Astrocyte (in vitro differentiated cells and primary cell): ENCODE results near the gene MAPK8IP1. TPM values are rescaled to one million over a fixed set of nuclear protein-coding genes. Genes with fewer than 3 reads are reported as not detected.

Experiments
- DNase-seq: peaks from one replicate; pipeline ENCODE4 v3.0.0-alpha.2; 2010; ENCODE audit warnings: low read depth
- FAIRE-seq: peaks from 2 replicates; lab custom pipeline; 2011; peaks lifted over from hg19 to GRCh38; lab: Jason Lieb, UNC
- H2AFZ ChIP-seq: 2 replicates; pipeline ENCODE4 v1.6.0; 2012; ENCODE audit warnings: low read depth, low read length, inconsistent platforms
- H3K27ac ChIP-seq: 2 replicates; pipeline ENCODE4 v1.5.1; 2011; ENCODE audit warnings: low read depth, low read length, inconsistent platforms
- H3K27me3 ChIP-seq: 2 replicates; pipeline ENCODE4 v1.6.0; 2011; ENCODE audit warnings: low read length, inconsistent platforms; ENCODE audit not compliant: insufficient read depth
- H3K36me3 ChIP-seq: 2 replicates; pipeline ENCODE4 v1.5.1; 2011; ENCODE audit warnings: low read length, inconsistent platforms; ENCODE audit not compliant: insufficient read depth
- H3K4me1 ChIP-seq: 2 replicates; pipeline ENCODE4 v1.5.1; 2011; ENCODE audit warnings: low read length, inconsistent platforms; ENCODE audit not compliant: insufficient read depth
- H3K4me2 ChIP-seq: 2 replicates; pipeline ENCODE4 v1.6.0; 2012; ENCODE audit warnings: low read length, inconsistent platforms
- H3K4me3 ChIP-seq: 2 replicates; pipeline ENCODE4 v1.5.1; 2011; ENCODE audit warnings: low read depth, mild to moderate bottlenecking, low read length, inconsistent platforms; ENCODE audit not compliant: insufficient read depth
- H3K79me2 ChIP-seq: 2 replicates; pipeline ENCODE4 v1.6.0; 2012; ENCODE audit warnings: mild to moderate bottlenecking, low read length, inconsistent platforms; ENCODE audit not compliant: insufficient read depth
- H3K9ac ChIP-seq: 2 replicates; pipeline ENCODE4 v1.6.0; 2012; ENCODE audit warnings: mild to moderate bottlenecking, low read length, inconsistent platforms
- H3K9me3 ChIP-seq: 2 replicates; pipeline ENCODE4 v1.5.1; 2012; ENCODE audit warnings: low read depth, mild to moderate bottlenecking, low read length, inconsistent platforms; ENCODE audit not compliant: insufficient read depth
- H4K20me1 ChIP-seq: 2 replicates; pipeline ENCODE4 v1.6.0; 2012; ENCODE audit warnings: low read length, inconsistent platforms; ENCODE audit not compliant: insufficient read depth
- H3K27ac Mint-ChIP-seq: one replicate; pipeline ENCODE4 v1.8.0; 2021; ENCODE audit warnings: mild to moderate bottlenecking, mixed read lengths; ENCODE audit not compliant: unreplicated experiment
- H3K27me3 Mint-ChIP-seq: one replicate; pipeline ENCODE4 v1.8.0; 2021; ENCODE audit warnings: low read depth, mixed read lengths; ENCODE audit not compliant: unreplicated experiment
- H3K36me3 Mint-ChIP-seq: one replicate; pipeline ENCODE4 v1.8.0; 2021; ENCODE audit warnings: low read depth, mixed read lengths; ENCODE audit not compliant: unreplicated experiment
- H3K4me1 Mint-ChIP-seq: one replicate; pipeline ENCODE4 v1.8.0; 2021; ENCODE audit warnings: low read depth, mixed read lengths; ENCODE audit not compliant: unreplicated experiment
- H3K4me3 Mint-ChIP-seq: one replicate; pipeline ENCODE4 v1.8.0; 2021; ENCODE audit warnings: mild to moderate bottlenecking, moderate library complexity, mixed read lengths; ENCODE audit not compliant: unreplicated experiment
- H3K9me3 Mint-ChIP-seq: one replicate; pipeline ENCODE4 v1.8.0; 2021; ENCODE audit warnings: mild to moderate bottlenecking, mixed read lengths; ENCODE audit not compliant: unreplicated experiment
- EZH2 ChIP-seq: IDR thresholded peaks from 2 replicates; pipeline ENCODE4 v1.6.1; 2012; ENCODE audit warnings: mild to moderate bottlenecking, low read length, inconsistent platforms; ENCODE audit not compliant: insufficient read depth
- total RNA-seq: library from RNA; stranded (reverse); gene quantifications from 2 replicates; pipeline ENCODE4 v1.2.1, GENCODE V29; 2021
- TF ChIP-seq, protein P1 (sequence below): IDR thresholded peaks from 2 replicates; pipeline ENCODE4 v1.5.1; 2011; ENCODE audit warnings: low read depth, mild to moderate bottlenecking, inconsistent platforms, low read length, moderate library complexity; ENCODE audit not compliant: insufficient read depth

The MAPK8IP1 gene
- total RNA-seq, 1 donor from 2014 or later, result 14.7 TPM

DNA sequence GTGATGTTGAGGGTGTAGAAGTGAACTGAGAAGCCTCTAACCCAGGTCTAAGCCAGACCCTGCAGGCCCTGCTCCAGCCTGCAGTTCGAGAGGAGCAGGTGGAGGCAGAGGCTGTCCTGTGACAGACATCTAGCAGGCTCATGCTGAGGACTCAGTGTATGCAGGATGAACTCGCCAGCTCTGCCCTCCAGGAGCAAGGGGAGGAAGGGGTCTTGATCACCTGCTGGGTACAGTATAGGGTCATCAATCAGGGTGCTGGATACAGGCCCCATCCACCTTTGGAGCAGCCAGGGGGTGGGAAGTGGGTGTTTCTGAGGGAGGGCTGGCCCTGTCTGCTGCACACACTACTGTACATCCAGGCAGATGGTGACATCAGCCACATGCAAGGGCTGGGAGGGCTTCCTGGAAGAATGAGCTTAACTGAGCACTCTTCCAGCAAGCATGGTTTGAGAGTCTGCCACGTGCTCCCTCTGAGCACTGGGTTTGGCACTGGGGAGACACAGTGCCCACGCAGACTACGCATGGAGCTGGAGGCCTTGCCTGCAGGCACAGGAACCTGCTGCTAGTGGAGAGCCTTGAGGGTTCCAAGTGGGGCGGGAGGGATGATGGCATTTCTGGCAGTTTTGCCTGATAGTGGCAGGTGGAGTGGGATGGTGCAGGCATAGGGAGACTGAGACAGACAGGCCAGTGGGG is 9.2 kb downstream of the MAPK8IP1 start:
- H3K79me2 ChIP-seq, result no peaks in the 10 kb centered on the region
- H3K36me3 ChIP-seq, result no peaks in the 10 kb centered on the region
- Mint-ChIP-seq H3K4me3 (no peak overlapping the region), H3K9me3 (no peaks in the 10 kb centered on the region), H3K27ac (no peak overlapping the region), H3K4me1 (no peaks in the 10 kb centered on the region), H3K36me3 (peaks cover 3% of the 10 kb centered on the region), H3K27me3 (peaks cover 36% of the 10 kb centered on the region)
- H3K27me3 ChIP-seq, result no peaks in the 10 kb centered on the region
- no peak overlapping the region for H2AFZ ChIP-seq
- H3K9me3 ChIP-seq, result no peaks in the 10 kb centered on the region
- no peak overlapping the region for H3K4me3 ChIP-seq
- H3K9ac ChIP-seq, result no peak overlapping the region
- no peaks in the 10 kb centered on the region for H4K20me1 ChIP-seq
- no peak overlapping the region for H3K27ac ChIP-seq
- FAIRE-seq, result no peak
- no peak for TF ChIP-seq EZH2
- TF ChIP-seq, protein P1, sequence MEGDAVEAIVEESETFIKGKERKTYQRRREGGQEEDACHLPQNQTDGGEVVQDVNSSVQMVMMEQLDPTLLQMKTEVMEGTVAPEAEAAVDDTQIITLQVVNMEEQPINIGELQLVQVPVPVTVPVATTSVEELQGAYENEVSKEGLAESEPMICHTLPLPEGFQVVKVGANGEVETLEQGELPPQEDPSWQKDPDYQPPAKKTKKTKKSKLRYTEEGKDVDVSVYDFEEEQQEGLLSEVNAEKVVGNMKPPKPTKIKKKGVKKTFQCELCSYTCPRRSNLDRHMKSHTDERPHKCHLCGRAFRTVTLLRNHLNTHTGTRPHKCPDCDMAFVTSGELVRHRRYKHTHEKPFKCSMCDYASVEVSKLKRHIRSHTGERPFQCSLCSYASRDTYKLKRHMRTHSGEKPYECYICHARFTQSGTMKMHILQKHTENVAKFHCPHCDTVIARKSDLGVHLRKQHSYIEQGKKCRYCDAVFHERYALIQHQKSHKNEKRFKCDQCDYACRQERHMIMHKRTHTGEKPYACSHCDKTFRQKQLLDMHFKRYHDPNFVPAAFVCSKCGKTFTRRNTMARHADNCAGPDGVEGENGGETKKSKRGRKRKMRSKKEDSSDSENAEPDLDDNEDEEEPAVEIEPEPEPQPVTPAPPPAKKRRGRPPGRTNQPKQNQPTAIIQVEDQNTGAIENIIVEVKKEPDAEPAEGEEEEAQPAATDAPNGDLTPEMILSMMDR, result no peak
- H3K4me2 ChIP-seq, result no peak overlapping the region
- no peak for DNase-seq
- peaks cover 6% of the 10 kb centered on the region for H3K4me1 ChIP-seq

DNA sequence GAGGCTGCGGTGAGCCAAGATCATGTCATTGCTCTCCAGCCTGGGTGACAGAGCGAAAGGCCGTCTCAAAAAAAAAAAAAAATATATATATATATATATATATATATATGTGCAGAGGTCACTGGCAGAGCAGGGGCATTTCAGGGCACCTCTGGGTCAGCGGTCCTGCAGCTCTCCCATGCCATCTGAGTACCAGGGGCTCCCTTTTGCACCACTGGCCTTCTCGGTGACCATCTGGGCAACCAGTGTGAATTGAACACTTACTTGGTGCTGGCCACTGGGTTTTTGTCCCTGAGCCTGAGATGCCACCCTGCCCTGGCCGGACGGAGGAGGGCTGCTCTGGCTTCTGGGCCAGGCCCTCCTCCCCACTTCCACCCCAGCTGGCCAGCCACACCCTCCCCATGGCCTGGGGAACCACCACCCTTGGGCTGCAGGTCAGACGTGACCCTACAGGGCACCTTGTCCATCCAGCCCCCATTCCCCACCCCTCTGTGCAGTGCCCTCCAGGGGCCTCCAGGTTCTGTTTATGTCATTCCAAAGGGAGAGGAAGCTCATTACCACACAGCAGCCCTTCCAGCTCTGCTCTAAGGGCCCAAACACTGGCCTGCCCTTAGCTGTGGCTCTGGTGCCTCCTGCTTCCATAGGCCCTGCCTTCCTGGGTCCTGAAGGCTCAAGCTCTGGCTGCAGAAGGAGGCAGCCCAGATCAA is 10.3 kb downstream of the MAPK8IP1 start:
- H3K79me2 ChIP-seq, result no peaks in the 10 kb centered on the region
- no peak overlapping the region for H3K27ac ChIP-seq
- H3K36me3 ChIP-seq, result no peaks in the 10 kb centered on the region
- no peaks in the 10 kb centered on the region for H3K9me3 Mint-ChIP-seq
- H3K36me3 Mint-ChIP-seq, result peaks cover 3% of the 10 kb centered on the region
- H3K27me3 ChIP-seq, result no peaks in the 10 kb centered on the region
- no peak overlapping the region for H3K4me3 Mint-ChIP-seq
- peaks cover 3% of the 10 kb centered on the region for H3K4me1 Mint-ChIP-seq
- no peak for DNase-seq
- H3K9ac ChIP-seq, result no peak overlapping the region
- no peak for FAIRE-seq
- no peak overlapping the region for H3K27ac Mint-ChIP-seq
- TF ChIP-seq, protein P1, result no peak
- no peak for TF ChIP-seq EZH2
- no peak overlapping the region for H2AFZ ChIP-seq
- H3K4me1 ChIP-seq, result peaks cover 11% of the 10 kb centered on the region
- peaks cover 4% of the 10 kb centered on the region for H4K20me1 ChIP-seq
- no peaks in the 10 kb centered on the region for H3K9me3 ChIP-seq
- peaks cover 34% of the 10 kb centered on the region for H3K27me3 Mint-ChIP-seq
- H3K4me3 ChIP-seq, result no peak overlapping the region
- no peak overlapping the region for H3K4me2 ChIP-seq

DNA sequence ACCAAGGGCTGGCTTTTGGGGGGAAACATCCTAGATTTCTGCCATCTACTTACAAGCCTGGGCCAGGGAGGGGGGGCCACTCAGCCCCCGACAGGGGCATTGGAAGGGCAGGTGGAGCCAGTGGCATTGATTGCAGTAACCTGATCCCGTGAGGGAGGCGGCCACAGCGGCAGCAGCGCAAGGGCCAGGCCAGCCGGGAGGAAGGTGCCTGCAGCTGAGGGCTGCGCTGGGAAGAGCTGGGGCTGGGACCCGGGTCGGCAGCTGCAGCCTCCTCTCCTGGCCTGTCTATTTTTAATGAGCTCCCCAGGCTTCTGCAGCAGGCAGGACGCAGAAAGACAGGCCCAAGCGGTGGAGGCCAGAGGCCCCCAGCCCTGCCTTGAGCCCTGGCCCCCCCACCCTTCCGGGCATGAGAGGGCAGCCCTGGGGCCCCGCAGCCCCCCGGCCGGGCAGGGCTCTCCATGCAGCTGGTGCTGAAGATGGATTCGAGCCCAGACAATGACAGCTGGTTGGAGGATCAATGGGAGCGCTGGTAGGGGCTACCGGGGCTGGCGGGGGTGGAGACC is 11.1 kb downstream of the MAPK8IP1 start:
- no peak overlapping the region for H3K9ac ChIP-seq
- no peak for TF ChIP-seq EZH2
- TF ChIP-seq, protein P1, result no peak
- FAIRE-seq (no peak), DNase-seq (no peak)
- no peaks in the 10 kb centered on the region for H3K79me2 ChIP-seq
- Mint-ChIP-seq H3K36me3 (no peaks in the 10 kb centered on the region), H3K27me3 (peaks cover 29% of the 10 kb centered on the region), H3K9me3 (no peaks in the 10 kb centered on the region), H3K4me1 (peaks cover 6% of the 10 kb centered on the region), H3K4me3 (no peak overlapping the region), H3K27ac (no peak overlapping the region)
- no peak overlapping the region for H3K4me2 ChIP-seq
- H4K20me1 ChIP-seq, result peaks cover 12% of the 10 kb centered on the region
- no peaks in the 10 kb centered on the region for H3K9me3 ChIP-seq
- peaks cover 18% of the 10 kb centered on the region for H3K4me1 ChIP-seq
- H3K4me3 ChIP-seq, result no peak overlapping the region
- H2AFZ ChIP-seq, result no peak overlapping the region
- H3K27ac ChIP-seq, result no peak overlapping the region
- H3K27me3 ChIP-seq, result no peaks in the 10 kb centered on the region
- no peaks in the 10 kb centered on the region for H3K36me3 ChIP-seq
